ENCODE data around the gene D2HGDH.

DNA sequence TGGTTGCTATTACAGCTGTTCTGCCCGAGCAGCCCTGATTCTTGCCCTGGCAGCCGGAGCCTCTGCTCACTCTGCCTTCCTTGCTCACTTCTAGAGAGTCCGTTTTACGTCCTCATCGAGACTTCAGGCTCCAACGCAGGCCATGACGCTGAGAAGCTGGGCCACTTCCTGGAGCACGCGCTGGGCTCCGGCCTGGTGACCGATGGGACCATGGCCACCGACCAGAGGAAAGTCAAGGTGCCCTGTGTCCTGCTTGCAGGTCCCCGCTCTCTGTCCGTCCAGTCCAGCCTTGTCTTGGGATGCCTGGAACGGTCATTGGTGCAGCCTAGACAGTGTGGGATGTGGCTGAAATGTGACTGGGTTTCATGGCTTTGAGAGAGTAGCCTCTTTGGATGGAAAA is 16.7 kb downstream of the D2HGDH start:
- TF ChIP-seq EZH2 (IDR thresholded peaks at IDR 0.05; ENCODE audit: low read depth) (no peak), CTCF (conservative IDR thresholded peaks at IDR 0.05) (no peak)
